Fibroblast of upper back skin (primary cell): ENCODE results near the gene ACSM2B.
"Not testable (repeated sequence)": the region's sequence is repeated elsewhere in the genome, so short reads cannot be mapped to it uniquely, and the experiment has no call there.

ENCODE experiments used
- DNase-seq: peaks from one replicate; pipeline ENCODE4 v3.0.0-alpha.2; 2013

The ACSM2B gene, protein sequence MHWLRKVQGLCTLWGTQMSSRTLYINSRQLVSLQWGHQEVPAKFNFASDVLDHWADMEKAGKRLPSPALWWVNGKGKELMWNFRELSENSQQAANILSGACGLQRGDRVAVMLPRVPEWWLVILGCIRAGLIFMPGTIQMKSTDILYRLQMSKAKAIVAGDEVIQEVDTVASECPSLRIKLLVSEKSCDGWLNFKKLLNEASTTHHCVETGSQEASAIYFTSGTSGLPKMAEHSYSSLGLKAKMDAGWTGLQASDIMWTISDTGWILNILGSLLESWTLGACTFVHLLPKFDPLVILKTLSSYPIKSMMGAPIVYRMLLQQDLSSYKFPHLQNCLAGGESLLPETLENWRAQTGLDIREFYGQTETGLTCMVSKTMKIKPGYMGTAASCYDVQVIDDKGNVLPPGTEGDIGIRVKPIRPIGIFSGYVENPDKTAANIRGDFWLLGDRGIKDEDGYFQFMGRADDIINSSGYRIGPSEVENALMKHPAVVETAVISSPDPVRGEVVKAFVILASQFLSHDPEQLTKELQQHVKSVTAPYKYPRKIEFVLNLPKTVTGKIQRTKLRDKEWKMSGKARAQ

DNA sequence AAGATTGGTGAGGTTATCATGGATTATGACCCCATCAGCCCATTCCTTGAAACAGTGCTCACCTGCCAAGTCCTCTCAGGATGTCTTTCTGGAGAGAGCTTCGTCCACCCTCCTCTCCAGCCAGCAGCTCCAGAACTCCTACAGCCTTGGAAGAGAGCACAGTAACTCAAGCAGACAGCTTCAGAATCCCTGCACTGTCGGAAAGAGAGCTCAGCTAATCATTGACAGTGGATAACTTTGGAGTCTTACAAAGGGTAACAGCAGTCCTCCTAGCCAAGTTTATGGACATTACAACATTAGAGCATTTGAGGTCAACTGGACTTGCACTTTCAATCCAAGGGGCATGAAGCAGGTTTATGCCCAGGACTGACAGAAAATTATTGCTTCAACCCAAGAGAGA is at the start of gene ACSM2B:
TSS of gene ACSM2B (minus strand) at position 223 of the 400 bp plus-strand sequence. CDS start 11,522 bp downstream, outside the sequence.
- DNase-seq: not testable (repeated sequence)

DNA sequence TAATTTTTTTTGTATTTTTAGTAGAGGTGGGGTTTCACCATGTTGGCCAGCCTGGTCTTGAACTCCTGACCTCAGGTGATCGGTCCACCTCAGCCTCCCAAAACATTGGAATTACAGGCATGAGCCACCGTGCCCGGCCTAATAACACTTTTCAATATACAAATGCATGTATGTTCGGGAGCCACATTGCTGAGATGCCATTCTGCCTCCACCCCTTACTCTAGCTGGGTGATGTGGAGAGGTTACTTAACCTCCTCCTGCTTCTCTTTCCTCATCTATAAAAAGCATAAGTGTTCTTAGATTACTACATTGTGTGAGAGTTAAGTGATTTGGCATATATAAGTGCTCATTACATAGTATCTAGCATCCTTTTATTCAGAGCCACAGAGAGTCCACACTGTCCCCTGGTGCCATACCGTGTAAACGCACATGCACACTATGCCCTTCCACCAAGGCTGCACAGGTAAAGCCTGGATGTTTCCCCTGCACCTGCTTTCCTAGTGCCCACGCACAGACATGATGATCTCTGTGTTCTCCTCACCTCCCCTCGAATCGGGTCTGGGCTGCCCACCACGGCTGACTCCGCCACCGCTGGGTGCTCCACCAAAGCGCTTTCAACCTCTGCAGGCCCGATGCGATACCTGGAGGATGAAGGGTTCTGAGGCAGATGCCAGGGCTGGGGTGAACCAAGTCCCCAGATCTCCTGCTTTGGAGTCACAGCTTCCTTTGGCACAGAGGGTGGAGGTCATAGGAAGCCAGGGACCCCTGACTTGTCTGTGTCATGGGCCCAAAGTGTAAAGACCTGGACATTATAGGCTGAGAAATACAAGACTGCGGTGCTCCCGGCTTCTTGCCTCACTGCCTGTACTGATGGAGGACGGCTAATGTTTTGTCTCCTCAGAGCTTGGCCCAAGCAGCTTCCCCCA is 49.0 kb upstream of the ACSM2B start:
- no peak for DNase-seq

GRCh38 chr16:20624205-20624604 is 48.0 kb upstream of the ACSM2B start:
- DNase-seq: no peak

- no peak for DNase-seq
Measured at GRCh38 chr16:20622498-20622870, 46.3 kb upstream of the ACSM2B start.

DNA sequence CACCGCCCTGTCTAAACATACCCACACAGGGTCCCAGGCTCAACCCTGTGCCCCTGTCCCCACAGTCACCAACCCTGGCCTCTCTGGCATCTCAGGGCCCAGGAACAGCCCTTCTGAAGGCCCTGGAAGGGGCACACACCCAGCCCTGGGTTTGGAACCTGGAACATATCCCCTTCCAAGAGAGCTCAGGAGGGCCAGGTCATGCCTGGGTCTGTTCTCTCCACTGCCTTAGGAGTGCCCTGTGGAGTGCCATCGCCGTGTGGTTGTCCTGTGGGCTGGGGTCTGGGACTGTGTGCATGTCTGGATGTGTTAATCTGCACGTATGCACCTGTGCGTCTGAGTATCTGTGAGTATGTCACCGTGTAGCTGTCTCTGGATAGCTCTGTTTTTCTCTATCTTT is 45.2 kb upstream of the ACSM2B start:
- DNase-seq: no peak

- no peak for DNase-seq
Measured at GRCh38 chr16:20620770-20621169, 44.6 kb upstream of the ACSM2B start.

DNA sequence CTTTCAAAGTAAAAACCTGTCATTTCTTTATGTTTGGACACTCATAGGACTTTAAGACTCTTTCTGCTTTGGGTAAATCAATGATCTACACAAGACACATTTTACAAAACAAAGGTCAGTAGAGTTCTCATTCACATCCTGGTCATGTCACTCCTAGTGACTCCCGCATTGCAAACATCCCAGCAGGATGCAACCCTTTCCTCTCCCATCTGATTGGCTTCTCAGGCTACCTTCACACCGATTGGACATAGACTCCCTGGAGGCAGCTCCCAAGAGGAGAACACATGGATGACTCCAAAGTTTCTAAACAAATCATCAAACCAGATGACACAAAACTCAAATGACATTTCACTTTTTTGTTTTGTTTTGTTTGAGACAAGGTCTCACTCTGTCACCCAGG is 43.8 kb upstream of the ACSM2B start:
- no peak for DNase-seq

DNA sequence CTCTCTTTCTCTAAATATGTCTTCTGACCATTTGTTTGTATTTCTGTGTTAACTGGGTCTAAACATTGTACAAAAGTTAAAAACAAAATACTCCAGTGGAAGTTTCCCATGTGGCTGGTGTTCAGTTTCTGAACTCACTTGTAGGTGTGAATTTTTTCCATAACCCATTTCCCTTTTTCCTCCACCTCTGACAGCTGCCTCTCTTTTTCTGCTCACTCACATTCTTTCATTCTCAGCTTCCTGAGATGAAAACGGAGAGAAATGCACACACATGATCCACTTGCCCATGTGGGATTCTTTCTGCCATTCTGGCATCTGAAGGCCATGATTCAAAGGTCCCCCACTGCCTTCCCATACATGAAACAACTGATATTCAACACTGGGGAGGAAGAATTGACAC is 41.1 kb upstream of the ACSM2B start:
- no peak for DNase-seq

DNA sequence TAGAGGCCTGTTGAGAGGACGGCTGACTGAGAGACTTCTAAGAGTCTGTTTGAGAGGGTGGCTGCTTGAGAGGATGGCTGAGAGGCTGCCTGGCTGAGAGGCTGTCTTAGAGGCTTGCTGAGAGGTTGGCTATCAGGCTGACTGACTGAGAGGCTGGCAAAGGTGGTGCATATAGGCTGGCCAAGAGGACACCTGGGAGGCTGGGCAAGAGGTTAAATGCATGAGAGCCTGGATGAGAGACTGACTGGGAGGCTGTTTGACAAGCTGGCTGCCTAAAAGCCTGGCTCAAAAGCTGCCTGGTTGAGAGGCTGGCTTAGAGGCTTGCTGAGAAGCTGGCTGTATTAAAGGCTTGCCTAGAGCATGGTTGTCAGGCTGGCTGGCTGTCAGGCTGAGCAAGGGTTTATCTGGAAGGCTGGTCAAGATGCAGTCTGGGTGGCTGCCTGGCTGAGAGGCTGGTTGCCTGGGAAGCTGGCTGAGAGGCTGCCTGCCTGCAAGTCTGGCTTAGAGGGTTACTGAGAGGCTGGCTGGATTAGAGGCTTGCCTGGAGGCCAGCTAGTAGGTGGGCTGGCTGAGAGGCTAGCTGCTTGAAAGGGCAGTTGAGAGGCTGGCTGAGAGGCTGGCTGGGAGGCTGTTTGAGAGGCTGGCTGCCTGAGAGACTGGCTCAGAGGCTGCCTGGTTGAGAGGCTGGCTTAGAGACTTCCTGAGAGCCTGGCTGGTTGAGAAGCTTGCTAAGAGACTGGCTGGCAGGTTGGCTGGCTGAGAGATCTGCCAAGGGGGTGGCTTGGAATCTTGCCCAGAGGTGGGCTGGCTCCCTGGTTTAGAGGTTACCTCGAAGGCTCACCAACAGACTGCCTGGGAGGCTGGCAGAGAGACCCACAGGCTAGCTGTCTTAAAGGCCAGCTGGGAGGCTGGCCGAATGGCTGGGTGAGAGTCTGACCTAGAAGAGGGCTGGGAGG is 38.3 kb upstream of the ACSM2B start:
- no peak for DNase-seq

- DNase-seq: no peak
Measured at GRCh38 chr16:20613481-20614185, 37.5 kb upstream of the ACSM2B start.

- no peak for DNase-seq
Measured at GRCh38 chr16:20612551-20613480, 36.6 kb upstream of the ACSM2B start.

DNA sequence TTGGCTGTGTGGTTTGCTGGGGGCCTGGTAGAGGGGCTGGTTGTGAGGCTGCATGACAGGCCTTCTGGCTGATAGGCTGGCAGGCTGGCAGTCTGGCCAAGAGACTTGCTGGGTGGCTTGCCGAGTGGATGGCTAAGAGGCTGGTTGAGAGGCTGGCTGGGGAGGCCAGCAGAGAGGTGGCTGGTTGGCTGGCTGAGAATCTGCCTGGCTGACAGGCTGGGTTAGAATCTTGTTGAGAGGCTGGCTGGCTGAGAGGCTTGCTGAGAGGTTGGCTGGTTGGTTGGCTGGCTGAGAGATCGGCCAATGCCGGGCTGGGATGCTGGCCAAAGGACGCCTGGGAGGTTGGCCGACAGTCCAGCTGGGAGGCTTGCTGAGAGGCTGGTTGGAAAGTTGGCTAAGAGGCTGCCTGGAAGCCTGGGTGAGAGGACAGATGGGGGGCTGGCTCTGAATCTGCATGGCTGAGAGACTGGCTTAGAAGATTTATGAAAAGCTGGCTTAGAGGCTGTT is 35.9 kb upstream of the ACSM2B start:
- DNase-seq: no peak

GRCh38 chr16:20611350-20611902 is 35.3 kb upstream of the ACSM2B start:
- no peak for DNase-seq

DNA sequence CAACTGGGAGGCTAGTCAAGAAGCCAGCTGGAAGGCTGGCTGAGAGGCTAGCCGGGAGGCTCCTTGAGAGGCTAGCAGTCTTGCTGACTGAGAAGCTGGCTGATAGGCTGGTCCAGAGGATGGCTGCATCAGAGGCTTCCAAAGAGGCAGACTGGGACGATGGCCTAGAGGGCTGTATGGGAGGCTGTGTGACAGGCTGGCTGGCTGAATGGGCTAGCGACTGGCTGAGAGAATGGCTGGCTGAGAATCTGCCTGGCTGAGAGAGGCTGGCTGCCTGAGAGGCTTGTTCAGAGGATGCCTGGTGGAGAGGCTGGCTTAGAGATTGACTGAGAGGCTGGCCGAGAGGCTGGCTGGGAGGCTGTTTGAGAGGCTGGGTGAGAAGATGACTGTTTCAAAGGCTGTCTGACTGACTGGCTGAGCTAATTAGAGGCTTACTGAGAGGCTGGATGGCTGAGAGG is 34.8 kb upstream of the ACSM2B start:
- DNase-seq: no peak

GRCh38 chr16:20610211-20610891 is 34.2 kb upstream of the ACSM2B start:
- DNase-seq: no peak

- not testable (repeated sequence) for DNase-seq
Measured at GRCh38 chr16:20602205-20602604, 26.0 kb upstream of the ACSM2B start.

DNA sequence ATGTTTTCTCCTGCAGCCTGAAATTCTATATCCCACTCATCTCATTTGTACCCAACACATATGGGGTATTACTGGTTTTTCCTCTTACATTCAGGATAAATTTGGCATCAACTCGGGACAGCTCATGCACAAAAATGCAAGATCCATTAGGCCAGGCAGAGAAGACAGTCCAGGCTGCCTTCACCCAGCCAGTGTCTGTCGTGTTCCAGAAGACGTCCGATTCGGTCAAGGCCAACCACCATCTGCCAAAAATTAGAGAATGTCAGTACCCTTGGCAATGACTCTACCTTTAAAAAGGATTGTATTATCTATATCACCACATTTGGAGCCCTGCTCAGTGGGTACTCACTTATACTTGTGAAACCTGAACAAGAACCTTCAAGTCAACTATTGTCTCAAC is 23.3 kb upstream of the ACSM2B start:
- not testable (repeated sequence) for DNase-seq

DNA sequence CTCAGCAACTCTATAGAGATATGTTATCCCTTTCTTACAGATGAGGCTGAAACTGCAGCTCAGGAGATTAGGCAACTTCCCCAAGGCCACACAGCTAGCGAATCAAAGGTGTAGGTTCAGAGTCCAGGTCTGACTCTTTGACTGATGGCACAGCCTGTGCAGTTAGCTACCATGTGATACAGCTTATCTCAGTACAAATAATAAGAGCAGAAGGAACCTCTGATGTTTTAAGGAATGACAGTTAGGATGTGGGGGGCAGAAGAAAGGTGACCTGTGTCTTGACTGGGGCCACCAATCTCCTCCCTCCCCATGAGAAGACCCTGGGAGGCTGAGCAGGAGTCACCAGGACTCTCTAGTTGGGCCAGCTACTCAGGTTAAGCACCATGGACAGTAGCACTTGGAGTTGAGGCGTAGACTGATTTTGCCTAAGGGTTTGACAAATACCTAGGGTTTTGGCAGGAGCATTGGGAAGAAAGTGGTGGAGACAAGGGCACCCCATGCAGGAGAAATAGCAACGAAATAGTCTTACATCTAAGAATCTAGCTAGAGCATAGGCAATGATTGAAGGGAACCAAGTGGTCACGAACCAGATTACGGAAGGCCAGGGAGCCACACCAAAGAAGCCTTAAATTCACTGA is 22.8 kb upstream of the ACSM2B start:
- DNase-seq: no peak

GRCh38 chr16:20595694-20596093 is 19.5 kb upstream of the ACSM2B start:
- DNase-seq: not testable (repeated sequence)
